Thyroid gland (tissue), 4 donors: ENCODE measurements around the gene RARRES1. TPM values are rescaled to one million over a fixed set of nuclear protein-coding genes. Genes with fewer than 3 reads are reported as not detected.

Experiments used
- DNase-seq, 2 donors: peaks; one replicate each; pipeline ENCODE4 v3.0.0-alpha.2; 2019
- H3K27ac ChIP-seq, 3 donors: fragments of 200-600 bp; sonication (generic); 1 replicate in 2 of 3; 2 replicates in 1 of 3; pipeline ENCODE4 v1.5.1; 2016 to 2019; ENCODE audit warnings: mild to moderate bottlenecking in 1 of 3, moderate library complexity in 1 of 3
- H3K27me3 ChIP-seq: fragments of 200-600 bp; sonication (generic); one replicate; pipeline ENCODE4 v1.5.1; 2019
- H3K36me3 ChIP-seq, 2 donors: fragments of 200-600 bp; sonication (generic); one replicate each; pipeline ENCODE4 v1.5.1; 2016 to 2019
- H3K4me1 ChIP-seq, 2 donors: fragments of 200-600 bp; sonication (generic); one replicate each; pipeline ENCODE4 v1.5.1; 2017 to 2019
- H3K4me3 ChIP-seq, 3 donors: fragments of 200-600 bp; sonication (generic); replicated peaks in 1 of 3; 1 replicate in 2 of 3; 2 replicates in 1 of 3; pipeline ENCODE4 v1.5.1; 2016; ENCODE audit warnings: mild to moderate bottlenecking in 1 of 3
- H3K9me3 ChIP-seq: fragments of 200-600 bp; sonication (generic); one replicate; pipeline ENCODE4 v1.5.1; 2017
- POLR2A ChIP-seq, 2 donors: fragments of 450-650 bp; IDR thresholded peaks; one replicate each; pipeline ENCODE4 v1.6.1; 2017; ENCODE audit warnings: antibody characterized with exemption in 2 of 2, mild to moderate bottlenecking in 2 of 2, moderate library complexity in 1 of 2
- WGBS, 2 donors: methylation state at CpG; one replicate each; pipeline ENCODE4 v1.1.5; 2017; 5-methylcytosine and 5-hydroxymethylcytosine counted together
- intact Hi-C: fragments of 100-400 bp; cut with DNase I; formaldehyde crosslinking; loops from one replicate; pipeline ENCODE4 v1.15.1; 2023
- total RNA-seq, 4 donors: library from RNA; depleted of rRNA; stranded (reverse); fragments of >200 nt; gene quantifications; one replicate each; pipeline ENCODE4 v1.2.3, GENCODE V29; 2016
- TF ChIP-seq, protein P1 (sequence below), 6 experiments: fragments of 200-600 bp in 3 of 6; fragments of 450-650 bp in 3 of 6; sonication (generic) in 3 of 6; IDR thresholded peaks; one replicate each; pipeline ENCODE4 v1.5.1; 2016 to 2019; ENCODE audit warnings: antibody characterized with exemption in 6 of 6, mild to moderate bottlenecking in 2 of 6, inconsistent platforms in 1 of 6, moderate library complexity in 1 of 6

Gene RARRES1
- total RNA-seq, 4 donors from 2014 or later = 4.8 to 394 (median 21.4) TPM

DNA sequence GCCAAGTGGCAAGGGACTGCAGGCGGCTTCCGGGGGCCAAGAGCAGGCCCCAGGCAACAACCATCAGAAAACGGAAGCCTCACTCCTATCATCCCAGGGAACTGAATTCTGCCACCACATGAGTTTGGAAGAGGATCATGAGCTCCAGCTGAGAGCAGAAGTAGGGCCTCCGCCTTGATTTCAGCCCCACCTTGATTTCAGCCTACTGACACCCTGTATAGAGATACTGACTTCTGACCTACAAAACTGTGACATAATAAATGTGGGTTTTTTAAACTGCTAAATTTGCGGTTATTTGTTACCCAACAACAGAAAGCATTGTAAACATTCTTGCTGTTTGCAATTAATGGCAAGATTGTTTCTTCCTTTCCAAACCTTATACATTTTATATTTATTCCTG lies 21.6 kb upstream of the RARRES1 start:
- intact Hi-C loops = no loop called here
- H3K4me1 ChIP-seq = no peaks in the 10 kb centered on the region
- H3K9me3 ChIP-seq = no peaks in the 10 kb centered on the region
- H3K27me3 ChIP-seq = no peaks in the 10 kb centered on the region
- WGBS, 2 donors = 91 to 99% methylated on average over 5 of the region's 5 CpGs
- H3K27ac ChIP-seq = no peak overlapping the region
- DNase-seq = no peak
- no peak overlapping the region for H3K4me3 ChIP-seq
- no peak for TF ChIP-seq POLR2A (IDR thresholded peaks at IDR 0.05)
- TF ChIP-seq, protein P1, sequence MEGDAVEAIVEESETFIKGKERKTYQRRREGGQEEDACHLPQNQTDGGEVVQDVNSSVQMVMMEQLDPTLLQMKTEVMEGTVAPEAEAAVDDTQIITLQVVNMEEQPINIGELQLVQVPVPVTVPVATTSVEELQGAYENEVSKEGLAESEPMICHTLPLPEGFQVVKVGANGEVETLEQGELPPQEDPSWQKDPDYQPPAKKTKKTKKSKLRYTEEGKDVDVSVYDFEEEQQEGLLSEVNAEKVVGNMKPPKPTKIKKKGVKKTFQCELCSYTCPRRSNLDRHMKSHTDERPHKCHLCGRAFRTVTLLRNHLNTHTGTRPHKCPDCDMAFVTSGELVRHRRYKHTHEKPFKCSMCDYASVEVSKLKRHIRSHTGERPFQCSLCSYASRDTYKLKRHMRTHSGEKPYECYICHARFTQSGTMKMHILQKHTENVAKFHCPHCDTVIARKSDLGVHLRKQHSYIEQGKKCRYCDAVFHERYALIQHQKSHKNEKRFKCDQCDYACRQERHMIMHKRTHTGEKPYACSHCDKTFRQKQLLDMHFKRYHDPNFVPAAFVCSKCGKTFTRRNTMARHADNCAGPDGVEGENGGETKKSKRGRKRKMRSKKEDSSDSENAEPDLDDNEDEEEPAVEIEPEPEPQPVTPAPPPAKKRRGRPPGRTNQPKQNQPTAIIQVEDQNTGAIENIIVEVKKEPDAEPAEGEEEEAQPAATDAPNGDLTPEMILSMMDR (IDR thresholded peaks at IDR 0.05) = no peak
- no peaks in the 10 kb centered on the region for H3K36me3 ChIP-seq

DNA sequence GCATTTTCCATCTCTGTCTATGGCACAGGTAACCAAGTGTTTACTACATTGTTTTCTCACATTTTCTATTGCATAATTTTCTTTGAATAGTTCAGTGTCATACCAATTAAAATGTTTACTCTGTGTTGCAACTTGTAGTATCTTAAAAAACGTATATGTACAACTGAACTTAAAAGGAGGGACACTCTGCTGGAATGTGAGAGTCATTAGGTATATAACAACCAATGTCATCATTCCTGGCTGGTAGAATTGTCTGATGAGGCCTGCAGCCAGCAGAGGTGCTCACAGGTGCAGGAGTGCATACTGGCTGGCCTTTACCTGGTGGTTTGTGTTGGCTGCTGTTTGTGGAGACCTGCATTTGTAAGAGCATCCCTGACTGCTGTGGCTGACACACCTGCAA lies 19.1 kb upstream of the RARRES1 start:
- no peaks in the 10 kb centered on the region for H3K9me3 ChIP-seq
- H3K27ac ChIP-seq = no peak overlapping the region
- H3K4me1 ChIP-seq = no peaks in the 10 kb centered on the region
- WGBS, 2 donors = 82 to 89% methylated on average over 1 of the region's 1 CpG
- no peak for DNase-seq
- no peak overlapping the region for H3K4me3 ChIP-seq
- TF ChIP-seq, protein P1 (IDR thresholded peaks at IDR 0.05) = no peak
- no peak for TF ChIP-seq POLR2A (IDR thresholded peaks at IDR 0.05)
- intact Hi-C loops = no loop called here
- H3K36me3 ChIP-seq = no peaks in the 10 kb centered on the region
- no peaks in the 10 kb centered on the region for H3K27me3 ChIP-seq

DNA sequence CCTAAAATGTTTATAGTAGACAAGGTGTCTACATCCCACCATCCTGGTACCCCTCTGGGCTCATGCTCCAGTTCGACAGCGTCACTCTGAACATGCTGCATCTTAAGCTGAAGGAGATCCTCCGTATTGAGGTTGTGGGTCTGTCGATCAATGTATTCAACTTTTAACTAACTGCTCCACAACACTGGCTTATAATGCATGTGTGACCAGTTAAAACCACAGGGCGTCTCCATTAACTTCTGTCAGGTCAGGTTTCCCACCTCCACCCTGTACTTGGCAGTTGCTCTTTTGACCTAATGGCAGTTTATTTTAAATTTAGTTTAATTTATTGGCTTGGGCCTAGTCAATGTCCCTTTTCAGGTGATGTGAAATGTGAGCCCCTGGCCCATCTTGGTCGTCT lies 17.8 kb upstream of the RARRES1 start:
- Histone ChIP-seq H3K27me3 (no peaks in the 10 kb centered on the region), H3K36me3 (no peaks in the 10 kb centered on the region), H3K9me3 (no peaks in the 10 kb centered on the region), H3K4me1 (no peaks in the 10 kb centered on the region), H3K4me3 (no peak overlapping the region), H3K27ac (no peak overlapping the region)
- TF ChIP-seq, protein P1 (IDR thresholded peaks at IDR 0.05) = no peak
- TF ChIP-seq POLR2A (IDR thresholded peaks at IDR 0.05) = no peak
- 86 to 95% methylated on average over 6 of the region's 6 CpGs for WGBS, 2 donors
- no peak for DNase-seq
- intact Hi-C loops = no loop called here

DNA sequence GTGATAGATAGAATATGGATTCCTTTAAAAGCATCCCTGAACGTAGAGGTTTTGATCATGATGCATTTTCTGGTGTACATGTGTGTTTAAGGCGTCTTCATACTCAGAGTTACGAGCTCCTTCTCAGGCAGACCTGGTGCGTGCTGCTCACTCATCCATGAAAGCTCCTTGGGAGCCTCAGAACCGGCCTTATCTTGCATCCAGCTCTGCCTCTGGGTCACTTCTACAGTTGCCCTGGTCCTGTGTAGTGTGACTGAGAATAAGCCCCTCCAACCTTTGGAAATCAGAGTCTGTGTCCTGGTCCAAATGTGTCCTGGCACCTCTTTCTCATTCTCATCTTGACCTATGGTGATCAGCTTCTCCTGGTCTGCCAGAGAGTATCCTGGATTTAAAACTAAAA lies 17.3 kb upstream of the RARRES1 start:
- no peak overlapping the region for H3K4me3 ChIP-seq
- no peaks in the 10 kb centered on the region for H3K4me1 ChIP-seq
- 47 to 65% methylated on average over 5 of the region's 5 CpGs for WGBS, 2 donors
- DNase-seq = peak in 1 of 2 donors; percentile 23
- H3K9me3 ChIP-seq = no peaks in the 10 kb centered on the region
- no peaks in the 10 kb centered on the region for H3K27me3 ChIP-seq
- H3K27ac ChIP-seq = no peak overlapping the region
- no peaks in the 10 kb centered on the region for H3K36me3 ChIP-seq
- TF ChIP-seq POLR2A (IDR thresholded peaks at IDR 0.05) = no peak
- TF ChIP-seq, protein P1 (IDR thresholded peaks at IDR 0.05) = no peak
- intact Hi-C loops = no loop called here

DNA sequence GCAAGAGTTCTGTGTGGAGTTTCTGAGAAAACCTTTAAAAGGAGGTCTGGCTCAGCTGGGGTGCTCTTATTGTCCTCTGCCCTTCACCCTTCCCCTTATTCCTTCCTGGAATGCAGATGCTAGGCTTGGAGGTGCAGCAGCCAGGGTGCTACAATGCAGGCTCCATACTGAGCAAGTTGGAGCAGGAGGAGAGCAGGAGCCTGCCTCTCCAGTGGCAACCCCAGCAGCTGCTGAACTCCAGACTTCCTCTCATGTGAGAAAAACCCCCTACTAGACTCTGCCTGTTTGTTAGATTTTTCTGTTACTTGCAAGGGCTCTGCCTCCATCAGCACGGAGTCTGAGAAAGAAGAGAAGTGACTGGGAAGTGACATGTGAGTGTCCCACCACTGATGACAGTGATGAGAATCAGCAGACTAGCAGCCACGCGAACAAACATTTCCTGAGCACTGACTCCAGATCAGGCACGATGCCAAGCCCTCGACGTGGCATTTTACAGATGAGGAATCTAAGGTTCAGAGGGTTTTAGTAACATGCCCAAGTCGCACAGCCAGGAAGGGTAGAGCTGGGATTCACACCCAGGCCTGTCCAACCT lies 16.1 kb upstream of the RARRES1 start:
- Histone ChIP-seq H3K4me3 (no peak overlapping the region), H3K9me3 (no peaks in the 10 kb centered on the region), H3K27ac (no peak overlapping the region), H3K27me3 (no peaks in the 10 kb centered on the region), H3K36me3 (no peaks in the 10 kb centered on the region), H3K4me1 (no peaks in the 10 kb centered on the region)
- intact Hi-C loops = no loop called here
- DNase-seq = peak; percentile 15 to 25
- 62 to 67% methylated on average over 7 of the region's 7 CpGs for WGBS, 2 donors
- TF ChIP-seq POLR2A (IDR thresholded peaks at IDR 0.05) = no peak
- TF ChIP-seq, protein P1 (IDR thresholded peaks at IDR 0.05) = no peak
